Loucy (cell line): ENCODE measurements around the gene CACNA1A.

Source experiments
- EZH2phosphoT487 ChIP-seq: fragments of 200-600 bp; IDR thresholded peaks from 2 replicates; pipeline ENCODE4 v1.6.1; 2018; ENCODE audit warnings: antibody characterized with exemption, mild to moderate bottlenecking, moderate library complexity, borderline replicate concordance
- TF ChIP-seq, protein P1 (sequence below): fragments of 200-600 bp; sonication (generic); conservative IDR thresholded peaks from 2 replicates; pipeline ENCODE4 v1.5.1; 2014; ENCODE audit warnings: mild to moderate bottlenecking, antibody characterized with exemption, low read length

DNA sequence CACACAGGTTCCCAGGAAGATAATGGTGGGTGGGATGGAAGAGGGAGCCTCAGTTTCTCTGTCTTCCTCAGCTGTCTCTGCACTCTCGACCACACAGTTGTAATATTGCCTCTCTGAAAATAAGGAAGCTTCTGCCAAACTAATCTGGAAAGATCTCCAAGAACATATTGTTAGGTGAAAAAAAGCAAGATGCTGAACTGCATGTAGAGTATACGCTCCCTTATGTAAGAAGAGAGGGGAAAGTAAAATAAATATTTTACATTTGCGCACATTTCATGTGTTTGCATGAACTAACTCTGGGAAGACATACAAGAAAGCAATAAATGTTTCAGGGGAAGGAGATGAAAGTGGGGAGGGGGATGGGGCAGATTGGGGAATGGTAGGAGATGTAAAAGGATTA, 41.9 kb upstream of the CACNA1A start:
- TF ChIP-seq, protein P1, sequence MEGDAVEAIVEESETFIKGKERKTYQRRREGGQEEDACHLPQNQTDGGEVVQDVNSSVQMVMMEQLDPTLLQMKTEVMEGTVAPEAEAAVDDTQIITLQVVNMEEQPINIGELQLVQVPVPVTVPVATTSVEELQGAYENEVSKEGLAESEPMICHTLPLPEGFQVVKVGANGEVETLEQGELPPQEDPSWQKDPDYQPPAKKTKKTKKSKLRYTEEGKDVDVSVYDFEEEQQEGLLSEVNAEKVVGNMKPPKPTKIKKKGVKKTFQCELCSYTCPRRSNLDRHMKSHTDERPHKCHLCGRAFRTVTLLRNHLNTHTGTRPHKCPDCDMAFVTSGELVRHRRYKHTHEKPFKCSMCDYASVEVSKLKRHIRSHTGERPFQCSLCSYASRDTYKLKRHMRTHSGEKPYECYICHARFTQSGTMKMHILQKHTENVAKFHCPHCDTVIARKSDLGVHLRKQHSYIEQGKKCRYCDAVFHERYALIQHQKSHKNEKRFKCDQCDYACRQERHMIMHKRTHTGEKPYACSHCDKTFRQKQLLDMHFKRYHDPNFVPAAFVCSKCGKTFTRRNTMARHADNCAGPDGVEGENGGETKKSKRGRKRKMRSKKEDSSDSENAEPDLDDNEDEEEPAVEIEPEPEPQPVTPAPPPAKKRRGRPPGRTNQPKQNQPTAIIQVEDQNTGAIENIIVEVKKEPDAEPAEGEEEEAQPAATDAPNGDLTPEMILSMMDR = no peak
- no peak for TF ChIP-seq EZH2phosphoT487
